GM12878 (cell line): ENCODE measurements around the gene LAMA2. TPM values are rescaled to one million over a fixed set of nuclear protein-coding genes. Genes with fewer than 3 reads are reported as not detected.

Experiments used
- ATAC-seq: fragments of 200-7000 bp; cut with Tn5 transposase; 3 replicates; pipeline ENCODE4 v1.9.1; 2020; ENCODE audit warnings: mild to moderate bottlenecking, moderate library complexity
- BruUV-seq: library from RNA; stranded (reverse); fragments of 400-500 nt; replicated peaks from 2 replicates; lab custom pipeline; 2021; lab: Mats Ljungman, UMichigan
- CTCF ChIA-PET: fragments of 300-600 bp; sonication (Branson Sonifier 250); formaldehyde crosslinking; extraction: SDS; loops from one replicate; lab custom pipeline; 2021; ENCODE audit warnings: inconsistent platforms; lab: Yijun Ruan, JAX
- POLR2A ChIA-PET: fragments of 350-600 bp; formaldehyde crosslinking; extraction: SDS; loops from one replicate; lab custom pipeline; 2021; ENCODE audit warnings: inconsistent platforms; lab: Charles Lee
- RAD21 ChIA-PET: fragments of 300-600 bp; sonication (Branson Sonifier 250); formaldehyde crosslinking; loops from one replicate; lab custom pipeline; 2023; ENCODE audit warnings: antibody characterized with exemption; ENCODE audit not compliant: unreplicated experiment; lab: Charles Lee
- SMC1A ChIA-PET: fragments of 300-600 bp; sonication (Branson Sonifier 250); formaldehyde crosslinking; loops from one replicate; lab custom pipeline; 2023; ENCODE audit not compliant: unreplicated experiment, uncharacterized antibody; lab: Charles Lee
- DNase-seq: peaks from one replicate; pipeline ENCODE4 v3.0.0-alpha.2; 2011; ENCODE audit warnings: low read depth, low spot score
- FAIRE-seq: peaks from 3 replicates; lab custom pipeline; 2011; peaks lifted over from hg19 to GRCh38; lab: Jason Lieb, UNC
- H2AFZ ChIP-seq: 2 replicates; pipeline ENCODE4 v1.6.0; 2011; ENCODE audit warnings: low read depth, low read length, control low read depth; ENCODE audit not compliant: control insufficient read depth
- H3K27ac ChIP-seq: 2 replicates; pipeline ENCODE4 v1.5.1; 2011; ENCODE audit warnings: control low read depth; ENCODE audit not compliant: control insufficient read depth, insufficient read depth
- H3K27me3 ChIP-seq, 2 experiments: replicated peaks in 1 of 2; 2 replicates each; pipeline versions ENCODE4 v1.6.0 to v1.6.1; 2011; ENCODE audit warnings: low read length in 1 of 2; ENCODE audit not compliant: control insufficient read depth in 2 of 2, insufficient read depth in 2 of 2
- H3K36me3 ChIP-seq, 2 experiments: 2 replicates each; pipeline ENCODE4 v1.5.1; 2011; ENCODE audit warnings: low read length in 1 of 2; ENCODE audit not compliant: control insufficient read depth in 2 of 2, insufficient read depth in 2 of 2
- H3K4me1 ChIP-seq: 2 replicates; pipeline ENCODE4 v1.6.1; 2011; ENCODE audit warnings: mild to moderate bottlenecking, low read length, moderate library complexity, mixed read lengths; ENCODE audit not compliant: control insufficient read depth, insufficient read depth
- H3K4me2 ChIP-seq: 2 replicates; pipeline ENCODE4 v1.6.0; 2011; ENCODE audit warnings: control low read depth; ENCODE audit not compliant: control insufficient read depth, insufficient read depth
- H3K4me3 ChIP-seq: fragments of 200-600 bp; sonication (generic); 2 replicates; pipeline ENCODE4 v1.5.1; 2016
- H3K79me2 ChIP-seq: 2 replicates; pipeline ENCODE4 v1.6.0; 2011; ENCODE audit warnings: low read length; ENCODE audit not compliant: control insufficient read depth, insufficient read depth
- H3K9ac ChIP-seq: 2 replicates; pipeline ENCODE4 v1.8.0; 2011; ENCODE audit warnings: low read length, control low read depth, mixed read lengths; ENCODE audit not compliant: control insufficient read depth, insufficient read depth
- H3K9me3 ChIP-seq: replicated peaks from 3 replicates; pipeline ENCODE4 v1.5.1; 2011; ENCODE audit warnings: mild to moderate bottlenecking, low read length; ENCODE audit not compliant: control insufficient read depth, insufficient read depth
- H4K20me1 ChIP-seq: 2 replicates; pipeline ENCODE4 v1.6.0; 2011; ENCODE audit not compliant: control insufficient read depth, insufficient read depth
- BHLHE40 ChIP-seq, 2 experiments: fragments of 450-650 bp in 1 of 2; IDR thresholded peaks; 2 replicates each; pipeline ENCODE4 v1.6.1; 2011 to 2017; ENCODE audit warnings: low read depth in 2 of 2, borderline replicate concordance in 1 of 2, improper control_type of control experiment in 1 of 2, low read length in 1 of 2, mild to moderate bottlenecking in 1 of 2
- CEBPZ ChIP-seq: fragments of 150-350 bp; IDR thresholded peaks from 2 replicates; pipeline ENCODE4 v1.6.1; 2016; ENCODE audit warnings: low read depth, low read length
- FOXK2 ChIP-seq: fragments of 450-650 bp; IDR thresholded peaks from 2 replicates; pipeline ENCODE4 v1.6.1; 2017; ENCODE audit warnings: mild to moderate bottlenecking, moderate library complexity
- GATAD2B ChIP-seq: fragments of 450-650 bp; conservative IDR thresholded peaks from 2 replicates; pipeline ENCODE4 v1.6.1; 2017; ENCODE audit warnings: low read depth, mild to moderate bottlenecking, moderate library complexity
- HCFC1 ChIP-seq: fragments of 150-350 bp; IDR thresholded peaks from 2 replicates; pipeline ENCODE4 v1.6.1; 2014; ENCODE audit warnings: low read length
- IKZF1 ChIP-seq: fragments of 450-650 bp; conservative IDR thresholded peaks from 2 replicates; pipeline ENCODE4 v1.6.1; 2017; ENCODE audit warnings: antibody characterized with exemption, mild to moderate bottlenecking
- KDM1A ChIP-seq: fragments of 200-600 bp; sonication (generic); IDR thresholded peaks from 2 replicates; pipeline ENCODE4 v1.6.1; 2016; ENCODE audit warnings: borderline replicate concordance
- KLF5 ChIP-seq: fragments of 450-650 bp; IDR thresholded peaks from 2 replicates; pipeline ENCODE4 v1.6.1; 2014; ENCODE audit warnings: mild to moderate bottlenecking; ENCODE audit not compliant: partially characterized antibody
- PML ChIP-seq: IDR thresholded peaks from 2 replicates; pipeline ENCODE4 v1.6.1; 2012; ENCODE audit warnings: low read length, inconsistent platforms
- PRDM15 ChIP-seq: fragments of 450-650 bp; formaldehyde crosslinking; IDR thresholded peaks from 2 replicates; pipeline ENCODE4 v1.4.0; 2020; ENCODE audit warnings: mild to moderate bottlenecking, moderate library complexity
- RUNX3 ChIP-seq: IDR thresholded peaks from 2 replicates; pipeline ENCODE4 v1.6.1; 2012; ENCODE audit warnings: low read length, inconsistent platforms
- SMARCA5 ChIP-seq: fragments of 450-650 bp; IDR thresholded peaks from 2 replicates; pipeline ENCODE4 v1.6.1; 2017; ENCODE audit warnings: mild to moderate bottlenecking
- SUPT20H ChIP-seq: IDR thresholded peaks from 2 replicates; pipeline ENCODE4 v1.6.1; 2011; ENCODE audit warnings: low read depth, mild to moderate bottlenecking, low read length, moderate library complexity, borderline replicate concordance; ENCODE audit not compliant: control insufficient read depth
- TBL1XR1 ChIP-seq: IDR thresholded peaks from 2 replicates; pipeline ENCODE4 v1.6.1; 2012; ENCODE audit warnings: low read depth, low read length, improper control_type of control experiment
- TCF12 ChIP-seq: IDR thresholded peaks from 2 replicates; pipeline ENCODE4 v1.6.1; 2011; ENCODE audit warnings: low read depth, mild to moderate bottlenecking, low read length
- ZBED1 ChIP-seq: IDR thresholded peaks from 2 replicates; pipeline ENCODE4 v1.6.1; 2016; ENCODE audit warnings: borderline replicate concordance
- ZNF207 ChIP-seq: fragments of 450-650 bp; IDR thresholded peaks from 2 replicates; pipeline ENCODE4 v1.6.1; 2014; ENCODE audit warnings: antibody characterized with exemption, mild to moderate bottlenecking, borderline replicate concordance
- WGBS: methylation state at CpG from one replicate; pipeline ENCODE4 v1.1.6; 2016; ENCODE audit warnings: low lambda C conversion rate; ENCODE audit not compliant: insufficient replicate concordance, insufficient coverage; ENCODE audit errors: missing lambda C conversion rate; 5-methylcytosine and 5-hydroxymethylcytosine counted together
- in situ Hi-C: fragments of 300-500 bp; cut with MboI; formaldehyde crosslinking; loops from 9 replicates; pipeline ENCODE4 v1.14.3; 2018; ENCODE audit warnings: mixed read lengths
- intact Hi-C: fragments of 100-400 bp; cut with micrococcal nuclease; formaldehyde crosslinking; loops from one replicate; pipeline ENCODE4 v1.14.2; 2022; ENCODE audit not compliant: unreplicated experiment
- polyA plus RNA-seq, 11 experiments: library from polyadenylated mRNA; depleted of rRNA in 4 of 11; unstranded in 6 of 11; stranded (reverse) in 5 of 11; fragments of >200 nt; fragmentation: Nextera tagmentation in 4 of 11; fragmentation: Illumina TruSeq in 1 of 11; extraction: Ambion mirVana in 4 of 11; extraction: Trizol in 1 of 11; gene quantifications; 1 replicate in 1 of 11; 2 replicates in 10 of 11; pipeline versions ENCODE4 v1.2.1 to v1.2.3, GENCODE V29; 2011 to 2016; ENCODE audit warnings: inconsistent platforms in 2 of 11, missing spikeins in 2 of 11, low read depth in 1 of 11
- total RNA-seq, 4 experiments: library from RNA; depleted of rRNA in 3 of 4; stranded (reverse); fragments of >200 nt in 3 of 4; fragmentation: Illumina TruSeq in 1 of 4; extraction: Trizol in 1 of 4; gene quantifications; 2 replicates each; pipeline versions ENCODE4 v1.2.1 to v1.2.3, GENCODE V29; 2013 to 2021

LAMA2 gene
- total and polyA plus RNA-seq, 10 of the 15 experiments (the other 5 are each of a cell fraction or from before 2014, with no cell fraction given) = 0.04 to 2.0 (median 0.37) TPM; not detected in 1

GRCh38 chr6:128841518-128841917 is 41.4 kb upstream of the LAMA2 start:
- Histone ChIP-seq H2AFZ (no peak overlapping the region), H3K4me1 (no peaks in the 10 kb centered on the region), H3K4me2 (no peak overlapping the region), H3K27ac (no peak overlapping the region), H3K79me2 (no peaks in the 10 kb centered on the region), H3K36me3 (no peaks in the 10 kb centered on the region), H3K27me3 (no peaks in the 10 kb centered on the region), H3K9ac (no peak overlapping the region), H3K4me3 (no peak overlapping the region), H3K9me3 (no peaks in the 10 kb centered on the region), H4K20me1 (no peaks in the 10 kb centered on the region)
- RAD21 ChIA-PET = no interaction called here
- POLR2A ChIA-PET = interaction anchor here (0.6 kb wide), 1 partner anchor 9 kb away, joined by 4 read pairs; no protein-coding TSS in a partner anchor
- CTCF ChIA-PET = no interaction called here
- SMC1A ChIA-PET = no interaction called here
- no TSS peak for BruUV-seq
- DNase-seq (no peak), ATAC-seq (no peak), FAIRE-seq (no peak)
- 2% methylated on average over 4 of the region's 4 CpGs for WGBS
- in situ Hi-C loops (no loop called here), intact Hi-C loops (no loop called here)
- TF ChIP-seq PRDM15 (no peak), PML (no peak), RUNX3 (no peak), GATAD2B (no peak), ZNF207 (no peak), KDM1A (no peak), BHLHE40 (IDR thresholded peaks at IDR 0.05; ENCODE audit: borderline replicate concordance in 1 of 2, low read depth in 2 of 2, low read length in 1 of 2) (no peak), SUPT20H (no peak), FOXK2 (no peak), IKZF1 (no peak), ZBED1 (no peak), TCF12 (no peak), SMARCA5 (no peak), KLF5 (no peak), HCFC1 (no peak), TBL1XR1 (no peak), CEBPZ (no peak)
